HepG2 (cell line): ENCODE results near the gene WDFY1. TPM values are rescaled to one million over a fixed set of nuclear protein-coding genes. Genes with fewer than 3 reads are reported as not detected.

Experiments used
- ARNTL ChIP-seq: sonication (generic); formaldehyde crosslinking; IDR thresholded peaks from 2 replicates; pipeline ENCODE4 v1.4.0; 2020; ENCODE audit warnings: mild to moderate bottlenecking, missing genetic modification reagents
- EEA1 ChIP-seq: sonication (generic); formaldehyde crosslinking; IDR thresholded peaks from 2 replicates; pipeline ENCODE4 v1.5.1; 2020; ENCODE audit warnings: mild to moderate bottlenecking, missing genetic modification reagents, borderline replicate concordance
- GZF1 ChIP-seq: sonication (generic); formaldehyde crosslinking; IDR thresholded peaks from 2 replicates; pipeline ENCODE4 v1.5.1; 2020; ENCODE audit warnings: mild to moderate bottlenecking, missing genetic modification reagents
- MED8 ChIP-seq: sonication (generic); formaldehyde crosslinking; IDR thresholded peaks from 2 replicates; pipeline ENCODE4 v1.8.1; 2023; ENCODE audit warnings: mild to moderate bottlenecking, missing genetic modification reagents; ENCODE audit not compliant: insufficient replicate concordance
- SAFB2 ChIP-seq: sonication (generic); formaldehyde crosslinking; IDR thresholded peaks from 2 replicates; pipeline ENCODE4 v1.5.1; 2020; ENCODE audit warnings: missing genetic modification reagents, low read depth, mild to moderate bottlenecking, borderline replicate concordance
- ZFP36L2 ChIP-seq: sonication (generic); formaldehyde crosslinking; IDR thresholded peaks from 2 replicates; pipeline ENCODE4 v1.4.0; 2020; ENCODE audit warnings: missing genetic modification reagents
- ZNF12 ChIP-seq: sonication (generic); formaldehyde crosslinking; IDR thresholded peaks from 2 replicates; pipeline ENCODE4 v1.5.0; 2020; ENCODE audit warnings: missing genetic modification reagents
- ZNF367 ChIP-seq: sonication (generic); formaldehyde crosslinking; IDR thresholded peaks from 2 replicates; pipeline ENCODE4 v1.4.0; 2020; ENCODE audit warnings: missing genetic modification reagents, borderline replicate concordance
- ZNF451 ChIP-seq: sonication (generic); formaldehyde crosslinking; IDR thresholded peaks from 2 replicates; pipeline ENCODE4 v1.5.0; 2020; ENCODE audit warnings: mild to moderate bottlenecking, missing genetic modification reagents
- ZNF607 ChIP-seq: sonication (generic); formaldehyde crosslinking; IDR thresholded peaks from 2 replicates; pipeline ENCODE4 v1.5.1; 2020; ENCODE audit warnings: missing genetic modification reagents, mild to moderate bottlenecking, borderline replicate concordance
- ZNF788 ChIP-seq: sonication (generic); formaldehyde crosslinking; IDR thresholded peaks from 2 replicates; pipeline ENCODE4 v1.5.0; 2020; ENCODE audit warnings: mild to moderate bottlenecking, missing genetic modification reagents, borderline replicate concordance
- ZSCAN25 ChIP-seq: sonication (generic); formaldehyde crosslinking; IDR thresholded peaks from 2 replicates; pipeline ENCODE4 v1.8.0; 2022; ENCODE audit warnings: mild to moderate bottlenecking, missing genetic modification reagents
- polyA plus RNA-seq, 8 experiments: library from polyadenylated mRNA; depleted of rRNA in 3 of 8; stranded (reverse) in 7 of 8; unstranded in 1 of 8; fragments of >200 nt; fragmentation: Illumina TruSeq in 4 of 8; extraction: Trizol in 4 of 8; gene quantifications; 2 replicates each; pipeline versions ENCODE4 v1.2.1 to v1.2.3, GENCODE V29; 2011 to 2016; ENCODE audit warnings: low read depth in 4 of 8, missing spikeins in 1 of 8, mixed read lengths in 1 of 8; ENCODE audit not compliant: insufficient read depth in 1 of 8
- total RNA-seq, 5 experiments: library from RNA; depleted of rRNA; stranded (reverse); fragments of >200 nt; fragmentation: Illumina TruSeq; extraction: Trizol; gene quantifications; 2 replicates each; pipeline ENCODE4 v1.2.3, GENCODE V29; 2016; ENCODE audit warnings: low read depth in 1 of 5
- TF ChIP-seq, protein P1 (sequence below): sonication (generic); formaldehyde crosslinking; IDR thresholded peaks from 2 replicates; pipeline ENCODE4 v1.5.0; 2020; ENCODE audit warnings: mild to moderate bottlenecking, missing genetic modification reagents, borderline replicate concordance
- TF ChIP-seq, protein P2 (sequence below): sonication (generic); formaldehyde crosslinking; IDR thresholded peaks from 2 replicates; pipeline ENCODE4 v1.4.0; 2020; ENCODE audit warnings: mild to moderate bottlenecking, low read depth, missing genetic modification reagents
- TF ChIP-seq, protein P3 (sequence below): sonication (generic); formaldehyde crosslinking; IDR thresholded peaks from 2 replicates; pipeline ENCODE4 v1.4.0; 2020; ENCODE audit warnings: missing genetic modification reagents, borderline replicate concordance
- TF ChIP-seq, protein P4 (sequence below): sonication (generic); formaldehyde crosslinking; IDR thresholded peaks from 2 replicates; pipeline ENCODE4 v1.4.0; 2020; ENCODE audit warnings: mild to moderate bottlenecking, missing genetic modification reagents
- TF ChIP-seq, protein P5 (sequence below): sonication (generic); formaldehyde crosslinking; IDR thresholded peaks from 2 replicates; pipeline ENCODE4 v1.4.0; 2020; ENCODE audit warnings: missing genetic modification reagents, borderline replicate concordance

The WDFY1 gene
- total and polyA plus RNA-seq, 2 of the 13 experiments (the other 11 are each of a cell fraction or from before 2014, with no cell fraction given), result 77.0 to 78.4 TPM

DNA sequence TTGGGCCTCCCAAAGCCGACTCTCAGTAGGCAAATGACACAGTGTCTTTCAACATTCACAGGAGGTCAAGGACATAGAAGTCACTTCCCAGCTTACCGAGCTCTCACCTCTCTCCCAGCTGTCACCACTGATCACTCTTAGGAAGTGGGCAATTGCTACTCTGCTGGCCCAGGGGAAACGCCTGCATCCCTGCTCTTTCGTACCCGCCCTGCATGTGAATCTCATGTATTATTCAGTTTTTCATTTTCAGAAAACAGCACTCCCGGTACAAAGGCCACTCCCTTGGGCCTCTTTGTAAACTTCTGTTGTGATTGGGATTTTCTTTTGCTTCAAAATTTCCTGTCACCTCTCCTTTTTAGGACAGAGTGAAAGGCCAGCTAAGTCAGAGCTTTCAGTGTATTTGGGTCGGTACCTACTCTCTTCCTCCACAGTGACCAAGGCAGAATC is 27.5 kb upstream of the WDFY1 start (continued):
- TF ChIP-seq ZFP36L2 (CRISPR knock-in tag), result no peak
- TF ChIP-seq, protein P1, sequence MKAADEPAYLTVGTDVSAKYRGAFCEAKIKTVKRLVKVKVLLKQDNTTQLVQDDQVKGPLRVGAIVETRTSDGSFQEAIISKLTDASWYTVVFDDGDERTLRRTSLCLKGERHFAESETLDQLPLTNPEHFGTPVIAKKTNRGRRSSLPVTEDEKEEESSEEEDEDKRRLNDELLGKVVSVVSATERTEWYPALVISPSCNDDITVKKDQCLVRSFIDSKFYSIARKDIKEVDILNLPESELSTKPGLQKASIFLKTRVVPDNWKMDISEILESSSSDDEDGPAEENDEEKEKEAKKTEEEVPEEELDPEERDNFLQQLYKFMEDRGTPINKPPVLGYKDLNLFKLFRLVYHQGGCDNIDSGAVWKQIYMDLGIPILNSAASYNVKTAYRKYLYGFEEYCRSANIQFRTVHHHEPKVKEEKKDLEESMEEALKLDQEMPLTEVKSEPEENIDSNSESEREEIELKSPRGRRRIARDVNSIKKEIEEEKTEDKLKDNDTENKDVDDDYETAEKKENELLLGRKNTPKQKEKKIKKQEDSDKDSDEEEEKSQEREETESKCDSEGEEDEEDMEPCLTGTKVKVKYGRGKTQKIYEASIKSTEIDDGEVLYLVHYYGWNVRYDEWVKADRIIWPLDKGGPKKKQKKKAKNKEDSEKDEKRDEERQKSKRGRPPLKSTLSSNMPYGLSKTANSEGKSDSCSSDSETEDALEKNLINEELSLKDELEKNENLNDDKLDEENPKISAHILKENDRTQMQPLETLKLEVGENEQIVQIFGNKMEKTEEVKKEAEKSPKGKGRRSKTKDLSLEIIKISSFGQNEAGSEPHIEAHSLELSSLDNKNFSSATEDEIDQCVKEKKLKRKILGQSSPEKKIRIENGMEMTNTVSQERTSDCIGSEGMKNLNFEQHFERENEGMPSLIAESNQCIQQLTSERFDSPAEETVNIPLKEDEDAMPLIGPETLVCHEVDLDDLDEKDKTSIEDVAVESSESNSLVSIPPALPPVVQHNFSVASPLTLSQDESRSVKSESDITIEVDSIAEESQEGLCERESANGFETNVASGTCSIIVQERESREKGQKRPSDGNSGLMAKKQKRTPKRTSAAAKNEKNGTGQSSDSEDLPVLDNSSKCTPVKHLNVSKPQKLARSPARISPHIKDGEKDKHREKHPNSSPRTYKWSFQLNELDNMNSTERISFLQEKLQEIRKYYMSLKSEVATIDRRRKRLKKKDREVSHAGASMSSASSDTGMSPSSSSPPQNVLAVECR (CRISPR knock-in tag), result peak; percentile 34; the same call in 1 of the 2 replicates
- TF ChIP-seq ZNF367, result no peak
- no peak; the same call in 1 of the 2 replicates for TF ChIP-seq ZSCAN25 (CRISPR knock-in tag)
- TF ChIP-seq, protein P2, sequence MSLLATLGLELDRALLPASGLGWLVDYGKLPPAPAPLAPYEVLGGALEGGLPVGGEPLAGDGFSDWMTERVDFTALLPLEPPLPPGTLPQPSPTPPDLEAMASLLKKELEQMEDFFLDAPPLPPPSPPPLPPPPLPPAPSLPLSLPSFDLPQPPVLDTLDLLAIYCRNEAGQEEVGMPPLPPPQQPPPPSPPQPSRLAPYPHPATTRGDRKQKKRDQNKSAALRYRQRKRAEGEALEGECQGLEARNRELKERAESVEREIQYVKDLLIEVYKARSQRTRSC (CRISPR knock-in tag), result no peak
- TF ChIP-seq ZNF788 (CRISPR knock-in tag), result no peak
- TF ChIP-seq SAFB2 (CRISPR knock-in tag), result no peak
- TF ChIP-seq, protein P3, sequence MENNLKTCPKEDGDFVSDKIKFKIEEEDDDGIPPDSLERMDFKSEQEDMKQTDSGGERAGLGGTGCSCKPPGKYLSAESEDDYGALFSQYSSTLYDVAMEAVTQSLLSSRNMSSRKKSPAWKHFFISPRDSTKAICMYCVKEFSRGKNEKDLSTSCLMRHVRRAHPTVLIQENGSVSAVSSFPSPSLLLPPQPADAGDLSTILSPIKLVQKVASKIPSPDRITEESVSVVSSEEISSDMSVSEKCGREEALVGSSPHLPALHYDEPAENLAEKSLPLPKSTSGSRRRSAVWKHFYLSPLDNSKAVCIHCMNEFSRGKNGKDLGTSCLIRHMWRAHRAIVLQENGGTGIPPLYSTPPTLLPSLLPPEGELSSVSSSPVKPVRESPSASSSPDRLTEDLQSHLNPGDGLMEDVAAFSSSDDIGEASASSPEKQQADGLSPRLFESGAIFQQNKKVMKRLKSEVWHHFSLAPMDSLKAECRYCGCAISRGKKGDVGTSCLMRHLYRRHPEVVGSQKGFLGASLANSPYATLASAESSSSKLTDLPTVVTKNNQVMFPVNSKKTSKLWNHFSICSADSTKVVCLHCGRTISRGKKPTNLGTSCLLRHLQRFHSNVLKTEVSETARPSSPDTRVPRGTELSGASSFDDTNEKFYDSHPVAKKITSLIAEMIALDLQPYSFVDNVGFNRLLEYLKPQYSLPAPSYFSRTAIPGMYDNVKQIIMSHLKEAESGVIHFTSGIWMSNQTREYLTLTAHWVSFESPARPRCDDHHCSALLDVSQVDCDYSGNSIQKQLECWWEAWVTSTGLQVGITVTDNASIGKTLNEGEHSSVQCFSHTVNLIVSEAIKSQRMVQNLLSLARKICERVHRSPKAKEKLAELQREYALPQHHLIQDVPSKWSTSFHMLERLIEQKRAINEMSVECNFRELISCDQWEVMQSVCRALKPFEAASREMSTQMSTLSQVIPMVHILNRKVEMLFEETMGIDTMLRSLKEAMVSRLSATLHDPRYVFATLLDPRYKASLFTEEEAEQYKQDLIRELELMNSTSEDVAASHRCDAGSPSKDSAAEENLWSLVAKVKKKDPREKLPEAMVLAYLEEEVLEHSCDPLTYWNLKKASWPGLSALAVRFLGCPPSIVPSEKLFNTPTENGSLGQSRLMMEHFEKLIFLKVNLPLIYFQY, result peak; percentile 76; the same call in 1 of the 2 replicates
- TF ChIP-seq MED8 (CRISPR knock-in tag), result no peak
- no peak for TF ChIP-seq ZNF451 (CRISPR knock-in tag)
- no peak for TF ChIP-seq EEA1 (CRISPR knock-in tag)
- TF ChIP-seq, protein P4, sequence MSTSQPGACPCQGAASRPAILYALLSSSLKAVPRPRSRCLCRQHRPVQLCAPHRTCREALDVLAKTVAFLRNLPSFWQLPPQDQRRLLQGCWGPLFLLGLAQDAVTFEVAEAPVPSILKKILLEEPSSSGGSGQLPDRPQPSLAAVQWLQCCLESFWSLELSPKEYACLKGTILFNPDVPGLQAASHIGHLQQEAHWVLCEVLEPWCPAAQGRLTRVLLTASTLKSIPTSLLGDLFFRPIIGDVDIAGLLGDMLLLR (CRISPR knock-in tag), result no peak
- 0 out of 2 replicates have a peak, but pooled peaks have one; percentile 40 for TF ChIP-seq GZF1 (CRISPR knock-in tag)
- no peak for TF ChIP-seq ZNF12 (CRISPR knock-in tag)
- TF ChIP-seq, protein P5, sequence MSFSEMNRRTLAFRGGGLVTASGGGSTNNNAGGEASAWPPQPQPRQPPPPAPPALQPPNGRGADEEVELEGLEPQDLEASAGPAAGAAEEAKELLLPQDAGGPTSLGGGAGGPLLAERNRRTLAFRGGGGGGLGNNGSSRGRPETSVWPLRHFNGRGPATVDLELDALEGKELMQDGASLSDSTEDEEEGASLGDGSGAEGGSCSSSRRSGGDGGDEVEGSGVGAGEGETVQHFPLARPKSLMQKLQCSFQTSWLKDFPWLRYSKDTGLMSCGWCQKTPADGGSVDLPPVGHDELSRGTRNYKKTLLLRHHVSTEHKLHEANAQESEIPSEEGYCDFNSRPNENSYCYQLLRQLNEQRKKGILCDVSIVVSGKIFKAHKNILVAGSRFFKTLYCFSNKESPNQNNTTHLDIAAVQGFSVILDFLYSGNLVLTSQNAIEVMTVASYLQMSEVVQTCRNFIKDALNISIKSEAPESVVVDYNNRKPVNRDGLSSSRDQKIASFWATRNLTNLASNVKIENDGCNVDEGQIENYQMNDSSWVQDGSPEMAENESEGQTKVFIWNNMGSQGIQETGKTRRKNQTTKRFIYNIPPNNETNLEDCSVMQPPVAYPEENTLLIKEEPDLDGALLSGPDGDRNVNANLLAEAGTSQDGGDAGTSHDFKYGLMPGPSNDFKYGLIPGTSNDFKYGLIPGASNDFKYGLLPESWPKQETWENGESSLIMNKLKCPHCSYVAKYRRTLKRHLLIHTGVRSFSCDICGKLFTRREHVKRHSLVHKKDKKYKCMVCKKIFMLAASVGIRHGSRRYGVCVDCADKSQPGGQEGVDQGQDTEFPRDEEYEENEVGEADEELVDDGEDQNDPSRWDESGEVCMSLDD (CRISPR knock-in tag), result no peak
- no peak; the same call in 1 of the 2 replicates for TF ChIP-seq ZNF607 (CRISPR knock-in tag)
- TF ChIP-seq ARNTL (CRISPR knock-in tag), result no peak
